Astrocyte of the cerebellum (primary cell): ENCODE measurements around the gene RPL14.

Source experiments
- DNase-seq: peaks from one replicate; pipeline ENCODE4 v3.0.0-alpha.2; 2011; ENCODE audit warnings: low read depth
- H3K4me3 ChIP-seq: 2 replicates; pipeline ENCODE4 v1.5.1; 2011; ENCODE audit warnings: mild to moderate bottlenecking, low read depth, low read length, moderate library complexity
- CTCF ChIP-seq: IDR thresholded peaks from 2 replicates; pipeline ENCODE4 v1.5.1; 2012; ENCODE audit warnings: low read length, low read depth, moderate library complexity, mild to moderate bottlenecking; ENCODE audit errors: missing control alignments
- in situ Hi-C: cut with HindIII; loops from 2 replicates; pipeline ENCODE4 v1.10.0; 2017; ENCODE audit warnings: low sequenced_read_pairs

The RPL14 gene

GRCh38 chr3:40516201-40516600 lies 59.1 kb downstream of the RPL14 start:
- no peak for TF ChIP-seq CTCF
- peak; percentile 28 for DNase-seq
- no peak overlapping the region for H3K4me3 ChIP-seq
- in situ Hi-C loops, result no loop called here

DNA sequence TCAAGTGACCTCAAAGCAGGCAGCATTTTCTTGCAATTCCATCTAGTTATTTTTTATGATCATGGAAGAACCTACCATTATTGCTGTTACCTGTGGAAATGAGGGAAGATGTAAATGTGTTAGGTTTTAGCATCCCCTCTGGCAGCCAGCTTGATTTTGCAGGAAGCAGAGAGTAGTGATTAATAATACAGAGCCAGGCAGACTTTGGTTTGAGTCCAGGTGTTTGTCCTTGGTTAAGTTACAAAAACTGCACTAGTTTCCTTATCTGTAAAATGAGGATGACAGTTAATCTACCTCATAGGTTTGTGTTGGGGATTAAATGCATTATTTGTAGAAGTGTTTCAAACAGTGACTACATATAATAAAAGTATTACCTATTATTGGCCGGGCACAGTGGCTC lies 60.9 kb downstream of the RPL14 start:
- in situ Hi-C loops, result no loop called here
- H3K4me3 ChIP-seq, result no peak overlapping the region
- DNase-seq, result no peak
- TF ChIP-seq CTCF, result no peak
